ENCODE data around the gene TREML2. TPM values are rescaled to one million over a fixed set of nuclear protein-coding genes. Genes with fewer than 3 reads are reported as not detected.

Gene TREML2
- total and polyA plus RNA-seq, 9 of the 15 experiments (the other 6 are each of a cell fraction or from before 2014, with no cell fraction given): 0.20 to 2.9 (median 1.4) TPM

GRCh38 chr6:41176189-41176588, 24.8 kb downstream of the TREML2 start (continued):
- TF ChIP-seq, protein P1, sequence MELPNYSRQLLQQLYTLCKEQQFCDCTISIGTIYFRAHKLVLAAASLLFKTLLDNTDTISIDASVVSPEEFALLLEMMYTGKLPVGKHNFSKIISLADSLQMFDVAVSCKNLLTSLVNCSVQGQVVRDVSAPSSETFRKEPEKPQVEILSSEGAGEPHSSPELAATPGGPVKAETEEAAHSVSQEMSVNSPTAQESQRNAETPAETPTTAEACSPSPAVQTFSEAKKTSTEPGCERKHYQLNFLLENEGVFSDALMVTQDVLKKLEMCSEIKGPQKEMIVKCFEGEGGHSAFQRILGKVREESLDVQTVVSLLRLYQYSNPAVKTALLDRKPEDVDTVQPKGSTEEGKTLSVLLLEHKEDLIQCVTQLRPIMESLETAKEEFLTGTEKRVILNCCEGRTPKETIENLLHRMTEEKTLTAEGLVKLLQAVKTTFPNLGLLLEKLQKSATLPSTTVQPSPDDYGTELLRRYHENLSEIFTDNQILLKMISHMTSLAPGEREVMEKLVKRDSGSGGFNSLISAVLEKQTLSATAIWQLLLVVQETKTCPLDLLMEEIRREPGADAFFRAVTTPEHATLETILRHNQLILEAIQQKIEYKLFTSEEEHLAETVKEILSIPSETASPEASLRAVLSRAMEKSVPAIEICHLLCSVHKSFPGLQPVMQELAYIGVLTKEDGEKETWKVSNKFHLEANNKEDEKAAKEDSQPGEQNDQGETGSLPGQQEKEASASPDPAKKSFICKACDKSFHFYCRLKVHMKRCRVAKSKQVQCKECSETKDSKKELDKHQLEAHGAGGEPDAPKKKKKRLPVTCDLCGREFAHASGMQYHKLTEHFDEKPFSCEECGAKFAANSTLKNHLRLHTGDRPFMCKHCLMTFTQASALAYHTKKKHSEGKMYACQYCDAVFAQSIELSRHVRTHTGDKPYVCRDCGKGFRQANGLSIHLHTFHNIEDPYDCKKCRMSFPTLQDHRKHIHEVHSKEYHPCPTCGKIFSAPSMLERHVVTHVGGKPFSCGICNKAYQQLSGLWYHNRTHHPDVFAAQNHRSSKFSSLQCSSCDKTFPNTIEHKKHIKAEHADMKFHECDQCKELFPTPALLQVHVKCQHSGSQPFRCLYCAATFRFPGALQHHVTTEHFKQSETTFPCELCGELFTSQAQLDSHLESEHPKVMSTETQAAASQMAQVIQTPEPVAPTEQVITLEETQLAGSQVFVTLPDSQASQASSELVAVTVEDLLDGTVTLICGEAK (IDR thresholded peaks at IDR 0.05): peak; percentile 71
- TF ChIP-seq, protein P1 (CRISPR knock-in tag; IDR thresholded peaks at IDR 0.05): no peak
- TF ChIP-seq NRF1 (conservative IDR thresholded peaks at IDR 0.05 in 1 of 2, IDR thresholded peaks at IDR 0.05 in 1 of 2): peak in 1 of 2 experiments; percentile 51; a peak in 2 of 4 replicates

Measured in K562 (cell line).